H1 (cell line): ENCODE measurements around the gene EVA1C. TPM values are rescaled to one million over a fixed set of nuclear protein-coding genes. Genes with fewer than 3 reads are reported as not detected.

ENCODE experiments used
- CTCF ChIA-PET: fragments of 300-600 bp; sonication (Branson Sonifier 250); formaldehyde crosslinking; loops from one replicate; lab custom pipeline; 2021; ENCODE audit not compliant: partially characterized antibody; lab: Charles Lee
- POLR2A ChIA-PET: fragments of 300-600 bp; sonication (Branson Sonifier 250); formaldehyde crosslinking; loops from one replicate; lab custom pipeline; 2021; ENCODE audit warnings: inconsistent platforms; ENCODE audit not compliant: partially characterized antibody; lab: Charles Lee
- DNase-seq, 2 experiments: peaks; one replicate each; pipeline versions ENCODE4 v3.0.0 to v3.0.0-alpha.2; 2010 to 2022; ENCODE audit warnings: low spot score in 2 of 2, low read depth in 1 of 2, mixed read lengths in 1 of 2
- FAIRE-seq: peaks from 2 replicates; lab custom pipeline; 2011; peaks lifted over from hg19 to GRCh38; lab: Jason Lieb, UNC
- H2AFZ ChIP-seq: 2 replicates; pipeline ENCODE4 v1.8.1; 2012; ENCODE audit warnings: low read length, inconsistent platforms
- H2AK5ac ChIP-seq: 2 replicates; pipeline ENCODE4 v1.6.1; 2013; ENCODE audit warnings: low read depth, low read length
- H2BK120ac ChIP-seq: replicated peaks from 2 replicates; pipeline ENCODE3; 2013; ENCODE audit warnings: low read depth, low read length, inconsistent platforms
- H2BK12ac ChIP-seq: 2 replicates; pipeline ENCODE4 v1.6.1; 2013; ENCODE audit warnings: low read depth, low read length
- H2BK15ac ChIP-seq: 2 replicates; pipeline ENCODE4 v1.6.1; 2013; ENCODE audit warnings: low read length
- H2BK20ac ChIP-seq: 2 replicates; pipeline ENCODE4 v1.6.1; 2013; ENCODE audit warnings: low read length
- H2BK5ac ChIP-seq: 2 replicates; pipeline ENCODE4 v1.6.1; 2013; ENCODE audit warnings: low read depth, low read length
- H3K14ac ChIP-seq: 2 replicates; pipeline ENCODE4 v1.6.1; 2013; ENCODE audit warnings: inconsistent platforms; ENCODE audit not compliant: insufficient read length
- H3K18ac ChIP-seq: 2 replicates; pipeline ENCODE4 v1.6.1; 2013; ENCODE audit warnings: low read length; ENCODE audit errors: extremely low read depth
- H3K23ac ChIP-seq: 2 replicates; pipeline ENCODE4 v1.6.1; 2013; ENCODE audit warnings: inconsistent platforms; ENCODE audit not compliant: insufficient read length
- H3K23me2 ChIP-seq: 2 replicates; pipeline ENCODE4 v1.6.1; 2013; ENCODE audit warnings: low read depth, low read length
- H3K27ac ChIP-seq: 2 replicates; pipeline ENCODE4 v1.6.1; 2011; ENCODE audit warnings: low read depth, low read length, inconsistent platforms
- H3K27me3 ChIP-seq, 4 experiments: replicated peaks in 1 of 4; 1 replicate in 1 of 4; 2 replicates in 3 of 4; pipeline versions ENCODE4 v1.6.1 to v1.8.1; 2011 to 2013; ENCODE audit warnings: low read length in 3 of 4, mild to moderate bottlenecking in 3 of 4, inconsistent platforms in 2 of 4, mixed read lengths in 2 of 4, moderate library complexity in 1 of 4; ENCODE audit not compliant: control insufficient read depth in 3 of 4, insufficient read depth in 3 of 4; ENCODE audit errors: extremely low read depth in 1 of 4
- H3K36me3 ChIP-seq, 4 experiments: 2 replicates each; pipeline versions ENCODE4 v1.6.1 to v1.8.1; 2011 to 2013; ENCODE audit warnings: mild to moderate bottlenecking in 4 of 4, low read length in 3 of 4, moderate library complexity in 2 of 4, control low read depth in 1 of 4, inconsistent platforms in 1 of 4; ENCODE audit not compliant: insufficient read depth in 4 of 4, control insufficient read depth in 2 of 4
- H3K4ac ChIP-seq: replicated peaks from 2 replicates; pipeline ENCODE3; 2013; ENCODE audit warnings: low read length, low read depth, mixed read lengths, inconsistent platforms; ENCODE audit not compliant: insufficient read length
- H3K4me1 ChIP-seq, 4 experiments: replicated peaks in 1 of 4; 1 replicate in 1 of 4; 2 replicates in 3 of 4; pipeline versions ENCODE4 v1.6.1 to v1.8.1; 2011 to 2013; ENCODE audit warnings: low read length in 3 of 4, inconsistent platforms in 2 of 4, mixed read lengths in 1 of 4; ENCODE audit not compliant: insufficient read depth in 4 of 4, control insufficient read depth in 3 of 4
- H3K4me2 ChIP-seq, 2 experiments: 2 replicates each; pipeline versions ENCODE4 v1.6.1 to v1.8.1; 2011 to 2013; ENCODE audit warnings: low read depth in 2 of 2, low read length in 2 of 2, control low read depth in 1 of 2, inconsistent platforms in 1 of 2, mild to moderate bottlenecking in 1 of 2; ENCODE audit not compliant: insufficient read depth in 1 of 2
- H3K4me3 ChIP-seq, 4 experiments: fragments of 200-600, 300-600 bp in 1 of 4; sonication (generic), shearing (Covaris generic), sonication (Bioruptor Twin) in 1 of 4; 2 replicates each; pipeline versions ENCODE4 v1.5.1 to v1.8.1; 2011 to 2016; ENCODE audit warnings: low read length in 4 of 4, low read depth in 3 of 4, control low read depth in 2 of 4, inconsistent platforms in 2 of 4, mild to moderate bottlenecking in 2 of 4, mixed read lengths in 1 of 4, moderate library complexity in 1 of 4; ENCODE audit not compliant: insufficient read depth in 2 of 4; ENCODE audit errors: extremely low read depth in 1 of 4
- H3K56ac ChIP-seq: replicated peaks from 2 replicates; pipeline ENCODE3; 2013; ENCODE audit warnings: low read depth, mild to moderate bottlenecking, mixed read lengths, low read length, inconsistent platforms; ENCODE audit not compliant: insufficient read length
- H3K79me1 ChIP-seq: 2 replicates; pipeline ENCODE4 v1.6.1; 2013; ENCODE audit warnings: low read depth, low read length, control low read depth
- H3K79me2 ChIP-seq, 2 experiments: 2 replicates each; pipeline versions ENCODE4 v1.6.1 to v1.8.1; 2012 to 2013; ENCODE audit warnings: low read length in 2 of 2, mild to moderate bottlenecking in 2 of 2, inconsistent platforms in 1 of 2; ENCODE audit not compliant: insufficient read depth in 2 of 2, control insufficient read depth in 1 of 2
- H3K9ac ChIP-seq, 4 experiments: replicated peaks in 1 of 4; 1 replicate in 1 of 4; 2 replicates in 3 of 4; pipeline versions ENCODE4 v1.6.1 to v1.8.1; 2011 to 2013; ENCODE audit warnings: low read depth in 3 of 4, low read length in 3 of 4, control low read depth in 2 of 4, mild to moderate bottlenecking in 2 of 4, moderate library complexity in 2 of 4, inconsistent platforms in 1 of 4; ENCODE audit errors: extremely low read depth in 1 of 4
- H3K9me3 ChIP-seq, 2 experiments: 2 replicates each; pipeline versions ENCODE4 v1.6.1 to v1.8.1; 2012 to 2013; ENCODE audit warnings: mild to moderate bottlenecking in 2 of 2, moderate library complexity in 2 of 2, control low read depth in 1 of 2, inconsistent platforms in 1 of 2, low read depth in 1 of 2, low read length in 1 of 2, mixed read lengths in 1 of 2; ENCODE audit not compliant: insufficient read depth in 2 of 2
- H4K20me1 ChIP-seq, 2 experiments: replicated peaks in 1 of 2; 2 replicates each; pipeline versions ENCODE3 to v1.8.1; 2011 to 2013; ENCODE audit warnings: inconsistent platforms in 2 of 2, low read length in 2 of 2, mild to moderate bottlenecking in 1 of 2; ENCODE audit not compliant: insufficient read depth in 2 of 2, control insufficient read depth in 1 of 2
- H4K5ac ChIP-seq: 2 replicates; pipeline ENCODE4 v1.6.1; 2013; ENCODE audit warnings: low read length, low read depth, mixed read lengths, inconsistent platforms; ENCODE audit not compliant: insufficient read length
- H4K8ac ChIP-seq: 2 replicates; pipeline ENCODE4 v1.8.0; 2013; ENCODE audit warnings: mild to moderate bottlenecking, moderate library complexity, low read length, inconsistent platforms; ENCODE audit not compliant: insufficient read depth; ENCODE audit errors: extremely low read depth
- H4K91ac ChIP-seq: replicated peaks from 2 replicates; pipeline ENCODE3; 2013; ENCODE audit warnings: low read length, mixed read lengths, inconsistent platforms; ENCODE audit not compliant: insufficient read length
- ATF2 ChIP-seq: IDR thresholded peaks from 2 replicates; pipeline ENCODE4 v1.6.1; 2012; ENCODE audit warnings: low read length, inconsistent platforms
- BACH1 ChIP-seq: IDR thresholded peaks from 2 replicates; pipeline ENCODE4 v1.6.1; 2012; ENCODE audit warnings: low read length, improper control_type of control experiment
- CBX5 ChIP-seq: fragments of 300-800, 300-1000 bp; sonication (generic); IDR thresholded peaks from 2 replicates; pipeline ENCODE4 v1.7.1; 2016; ENCODE audit warnings: antibody characterized with exemption, low read length, low read depth
- CHD2 ChIP-seq: IDR thresholded peaks from 2 replicates; pipeline ENCODE4 v1.6.1; 2012; ENCODE audit warnings: low read length, improper control_type of control experiment
- E2F6 ChIP-seq: IDR thresholded peaks from 2 replicates; pipeline ENCODE4 v1.6.1; 2012; ENCODE audit warnings: inconsistent platforms
- HDAC6 ChIP-seq: IDR thresholded peaks from one replicate; pipeline ENCODE4 v1.7.1; 2012; ENCODE audit warnings: low read depth, mild to moderate bottlenecking, inconsistent platforms, low read length, moderate library complexity
- MAFK ChIP-seq: IDR thresholded peaks from 2 replicates; pipeline ENCODE4 v1.6.1; 2012; ENCODE audit warnings: low read depth, mild to moderate bottlenecking, improper control_type of control experiment, low read length
- POLR2A ChIP-seq, 2 experiments: IDR thresholded peaks; 1 replicate in 1 of 2; 2 replicates in 1 of 2; pipeline ENCODE4 v1.6.1; 2011; ENCODE audit warnings: low read depth in 2 of 2, low read length in 2 of 2, mild to moderate bottlenecking in 2 of 2; ENCODE audit errors: control extremely low read depth in 1 of 2
- POLR2AphosphoS5 ChIP-seq: IDR thresholded peaks from 2 replicates; pipeline ENCODE4 v1.6.1; 2011; ENCODE audit warnings: low read depth, low read length
- SAP30 ChIP-seq: fragments of 300-600 bp; sonication (generic); IDR thresholded peaks from 2 replicates; pipeline ENCODE4 v1.7.1; 2012; ENCODE audit warnings: low read length, moderate library complexity, mild to moderate bottlenecking, inconsistent platforms; ENCODE audit not compliant: insufficient read depth, insufficient replicate concordance
- SP4 ChIP-seq: IDR thresholded peaks from 2 replicates; pipeline ENCODE4 v1.6.1; 2012; ENCODE audit warnings: low read length, inconsistent platforms
- TAF1 ChIP-seq: IDR thresholded peaks from 2 replicates; pipeline ENCODE4 v1.6.1; 2011; ENCODE audit warnings: mild to moderate bottlenecking, low read depth, low read length
- TCF12 ChIP-seq: IDR thresholded peaks from 2 replicates; pipeline ENCODE4 v1.6.1; 2011; ENCODE audit warnings: low read depth, mild to moderate bottlenecking, low read length
- ZNF274 ChIP-seq: IDR thresholded peaks from 2 replicates; pipeline ENCODE4 v1.7.0; 2012; ENCODE audit warnings: low read length, borderline replicate concordance; ENCODE audit errors: extremely low read depth
- WGBS, 2 experiments: shearing (Covaris generic) in 1 of 2; methylation state at CpG; one replicate each; pipeline versions ENCODE4 v1.1.6 to v1.1.7; 2013 to 2015; ENCODE audit warnings: low lambda C conversion rate in 2 of 2, mixed read lengths in 2 of 2, inconsistent platforms in 1 of 2, low coverage in 1 of 2, missing lambda C conversion rate in 1 of 2; ENCODE audit not compliant: insufficient replicate concordance in 2 of 2, insufficient coverage in 1 of 2, insufficient read length in 1 of 2; ENCODE audit errors: extremely low coverage in 1 of 2, missing lambda C conversion rate in 1 of 2; 5-methylcytosine and 5-hydroxymethylcytosine counted together
- polyA plus RNA-seq, 7 experiments: library from polyadenylated mRNA; depleted of rRNA in 3 of 7; stranded (reverse) in 5 of 7; unstranded in 2 of 7; fragments of >200 nt in 5 of 7; fragments of 200-250 nt in 2 of 7; gene quantifications; 1 replicate in 5 of 7; 2 replicates in 1 of 7; 4 replicates in 1 of 7; pipeline versions ENCODE4 v1.2.1 to v1.2.3, GENCODE V29; 2011 to 2013; ENCODE audit warnings: missing spikeins in 2 of 7, mixed read lengths in 2 of 7
- total RNA-seq: library from RNA; stranded (reverse); fragmentation: NEBNext Ultra II Directional; extraction: Animal tissue kit (Norgen Biotek cat#: 25700); gene quantifications from 2 replicates; pipeline ENCODE4 v1.2.1, GENCODE V29; 2021

EVA1C gene
- total and polyA plus RNA-seq, 2 of the 8 experiments (the other 6 are each of a cell fraction or from before 2014, with no cell fraction given), result 2.6 to 3.6 TPM

- Histone ChIP-seq H3K27me3 (no peaks in the 10 kb centered on the region), H3K27ac (no peak overlapping the region), H3K4ac (no peak overlapping the region), H3K36me3 (peaks cover 23 to 63% (median 40%) of the 10 kb centered on the region in 4 experiments), H2AFZ (no peak overlapping the region), H2BK12ac (no peak overlapping the region), H3K14ac (no peak overlapping the region), H2BK15ac (no peak overlapping the region), H3K23me2 (no peaks in the 10 kb centered on the region), H3K56ac (no peak overlapping the region), H4K91ac (no peak overlapping the region), H2AK5ac (no peak overlapping the region), H2BK120ac (no peak overlapping the region), H2BK20ac (no peak overlapping the region), H3K9ac (no peak overlapping the region), H3K79me2 (peaks cover 0 to 22% of the 10 kb centered on the region in 2 experiments; a peak in 3 of 4 replicates), H3K4me1 (no peaks in the 10 kb centered on the region), H4K20me1 (peaks cover 2 to 13% of the 10 kb centered on the region in 2 experiments), H3K79me1 (peaks cover 7% of the 10 kb centered on the region; the same call in 1 of the 2 replicates), H3K9me3 (no peaks in the 10 kb centered on the region), H4K5ac (no peak overlapping the region), H3K18ac (no peak overlapping the region), H4K8ac (no peak overlapping the region), H3K4me3 (no peak overlapping the region), H3K4me2 (no peak overlapping the region), H3K23ac (no peak overlapping the region), H2BK5ac (no peak overlapping the region)
- ChIA-PET POLR2A (no interaction called here), CTCF (no interaction called here)
- FAIRE-seq (no peak), DNase-seq (no peak)
- WGBS, 2 experiments, result 86% methylated on average over 6 of the region's 6 CpGs; no CpG with 5 or more reads in 1 of the 2 experiments
- TF ChIP-seq POLR2A (IDR thresholded peaks at IDR 0.05; ENCODE audit: control extremely low read depth in 1 of 2, low read depth in 2 of 2, low read length in 2 of 2), result no peak
- TF ChIP-seq ZNF274, result no peak
- no peak for TF ChIP-seq TAF1
- TF ChIP-seq E2F6, result no peak
- TF ChIP-seq SAP30, result no peak
- no peak for TF ChIP-seq TCF12
- TF ChIP-seq CBX5, result no peak
- no peak for TF ChIP-seq SP4
- no peak for TF ChIP-seq HDAC6
- no peak for TF ChIP-seq ATF2
- TF ChIP-seq CHD2, result no peak
- no peak for TF ChIP-seq POLR2AphosphoS5
- TF ChIP-seq MAFK, result no peak
- TF ChIP-seq BACH1, result no peak
These were observed 30.9 kb upstream of the EVA1C start for GRCh38 chr21:32381571-32381970.
